K562 (cell line): Measurements from ENCODE around the gene AQP1. TPM values are rescaled to one million over a fixed set of nuclear protein-coding genes. Genes with fewer than 3 reads are reported as not detected.

ENCODE experiments used
- ARID3A ChIP-seq: IDR thresholded peaks from 2 replicates; pipeline ENCODE4 v1.6.1; 2012; ENCODE audit warnings: low read depth, low read length, improper control_type of control experiment, borderline replicate concordance
- CHD4 ChIP-seq: fragments of 200-600 bp; sonication (generic); IDR thresholded peaks from 3 replicates; pipeline ENCODE4 v1.6.1; 2012; ENCODE audit warnings: low read depth, mild to moderate bottlenecking, mixed read lengths, low read length, inconsistent platforms; ENCODE audit not compliant: insufficient read depth, insufficient replicate concordance, poor library complexity, severe bottlenecking
- CXXC5 ChIP-seq: fragments of 250-450 bp; sonication (Bioruptor Pico); IDR thresholded peaks from 2 replicates; pipeline ENCODE4 v1.8.0; 2022; ENCODE audit warnings: inconsistent platforms, mild to moderate bottlenecking, moderate library complexity
- DPF2 ChIP-seq: fragments of 450-650 bp; IDR thresholded peaks from 2 replicates; pipeline ENCODE4 v1.6.1; 2016
- E2F6 ChIP-seq, 2 experiments: IDR thresholded peaks; 2 replicates each; pipeline ENCODE4 v1.6.1; 2011; ENCODE audit warnings: borderline replicate concordance in 1 of 2, control low read depth in 1 of 2, low read depth in 1 of 2, low read length in 1 of 2, mild to moderate bottlenecking in 1 of 2, mixed read lengths in 1 of 2, moderate library complexity in 1 of 2; ENCODE audit not compliant: insufficient read depth in 1 of 2, insufficient read length in 1 of 2, poor library complexity in 1 of 2, severe bottlenecking in 1 of 2; ENCODE audit errors: extremely low read depth in 1 of 2
- FOSL1 ChIP-seq: fragments of 200-800 bp; sonication (Bioruptor generic); conservative IDR thresholded peaks from 2 replicates; pipeline ENCODE4 v1.6.1; 2016; ENCODE audit warnings: missing genetic modification characterization, missing compliant biosample characterization
- FOXA1 ChIP-seq: fragments of 450-650 bp; IDR thresholded peaks from 2 replicates; pipeline ENCODE4 v1.6.1; 2016; ENCODE audit warnings: mild to moderate bottlenecking, borderline replicate concordance
- HMG20A ChIP-seq: fragments of 450-650 bp; formaldehyde crosslinking; conservative IDR thresholded peaks from 2 replicates; pipeline ENCODE4 v1.4.0; 2020; ENCODE audit warnings: mild to moderate bottlenecking, mixed read lengths
- MXI1 ChIP-seq: IDR thresholded peaks from 2 replicates; pipeline ENCODE4 v1.6.1; 2011; ENCODE audit warnings: low read depth, mild to moderate bottlenecking, improper control_type of control experiment, low read length
- MYBL2 ChIP-seq, 2 experiments: fragments of 450-650 bp in 1 of 2; sonication (generic) in 1 of 2; formaldehyde crosslinking in 1 of 2; IDR thresholded peaks; 2 replicates each; pipeline versions ENCODE4 v1.6.1 to v1.8.1; 2017 to 2022; ENCODE audit warnings: borderline replicate concordance in 1 of 2, inconsistent platforms in 1 of 2, low read depth in 1 of 2, mild to moderate bottlenecking in 1 of 2, missing genetic modification reagents in 1 of 2, moderate library complexity in 1 of 2
- NCOA2 ChIP-seq, 2 experiments: fragments of 450-650 bp; IDR thresholded peaks; 2 replicates each; pipeline ENCODE4 v1.6.1; 2018; ENCODE audit warnings: mild to moderate bottlenecking in 2 of 2, moderate library complexity in 1 of 2; ENCODE audit not compliant: partially characterized antibody in 2 of 2
- POLR3G ChIP-seq: IDR thresholded peaks from 2 replicates; pipeline ENCODE4 v1.6.1; 2011; ENCODE audit not compliant: insufficient read length, insufficient replicate concordance; ENCODE audit errors: extremely low read depth
- RAD21 ChIP-seq, 2 experiments: fragments of 250-450 bp in 1 of 2; fragments of 450-650 bp in 1 of 2; sonication (Bioruptor Pico) in 1 of 2; formaldehyde crosslinking in 1 of 2; IDR thresholded peaks in 1 of 2; conservative IDR thresholded peaks in 1 of 2; 2 replicates each; pipeline versions ENCODE4 v1.4.0 to v1.8.0; 2020 to 2022; ENCODE audit warnings: mild to moderate bottlenecking in 2 of 2, moderate library complexity in 1 of 2
- RBM17 ChIP-seq: fragments of 200-400 bp; formaldehyde crosslinking; IDR thresholded peaks from 2 replicates; pipeline ENCODE4 v1.6.1; 2017; ENCODE audit warnings: low read depth, mild to moderate bottlenecking, low read length, borderline replicate concordance
- SMARCA4 ChIP-seq: fragments of 450-650 bp; IDR thresholded peaks from 2 replicates; pipeline ENCODE4 v1.6.1; 2016
- TEAD1 ChIP-seq, 2 experiments: fragments of 450-650 bp in 1 of 2; sonication (generic) in 1 of 2; formaldehyde crosslinking; IDR thresholded peaks; 2 replicates each; pipeline versions ENCODE4 v1.4.0 to v1.8.0; 2020 to 2022; ENCODE audit warnings: mild to moderate bottlenecking in 2 of 2, missing genetic modification reagents in 1 of 2
- ZEB2 ChIP-seq: fragments of 450-650 bp; IDR thresholded peaks from 2 replicates; pipeline ENCODE4 v1.6.1; 2016
- ZNF311 ChIP-seq: fragments of 250-450 bp; sonication (Bioruptor Pico); IDR thresholded peaks from 2 replicates; pipeline ENCODE4 v1.4.0; 2020; ENCODE audit warnings: mild to moderate bottlenecking, moderate library complexity
- ZNF316 ChIP-seq: fragments of 450-650 bp; IDR thresholded peaks from 2 replicates; pipeline ENCODE4 v1.6.1; 2016
- ZNF696 ChIP-seq: fragments of 250-450 bp; sonication (Bioruptor Pico); conservative IDR thresholded peaks from 2 replicates; pipeline ENCODE4 v1.4.0; 2020; ENCODE audit warnings: mild to moderate bottlenecking, moderate library complexity
- ZNF77 ChIP-seq: fragments of 250-450 bp; sonication (Bioruptor Pico); IDR thresholded peaks from 2 replicates; pipeline ENCODE4 v1.5.0; 2020
- polyA plus RNA-seq, 8 experiments: library from polyadenylated mRNA; depleted of rRNA in 4 of 8; stranded (reverse) in 5 of 8; unstranded in 3 of 8; fragments of >200 nt; fragmentation: Nextera tagmentation in 2 of 8; fragmentation: Illumina TruSeq in 1 of 8; extraction: Ambion mirVana in 2 of 8; extraction: Trizol in 1 of 8; gene quantifications; 2 replicates each; pipeline versions ENCODE4 v1.2.1 to v1.2.3, GENCODE V29; 2011 to 2014; ENCODE audit warnings: inconsistent platforms in 1 of 8, missing spikeins in 1 of 8
- total RNA-seq, 7 experiments: library from RNA; depleted of rRNA in 6 of 7; stranded (reverse); fragments of >200 nt in 6 of 7; fragmentation: Illumina TruSeq in 2 of 7; extraction: Trizol in 2 of 7; gene quantifications; 2 replicates each; pipeline versions ENCODE4 v1.2.1 to v1.2.3, GENCODE V29; 2011 to 2021; ENCODE audit warnings: low replicate concordance in 1 of 7
- TF ChIP-seq, protein P1 (sequence below): sonication (generic); formaldehyde crosslinking; IDR thresholded peaks from 2 replicates; pipeline ENCODE4 v1.8.0; 2023; ENCODE audit warnings: mild to moderate bottlenecking, missing genetic modification reagents

AQP1 gene
- total and polyA plus RNA-seq, 9 of the 15 experiments (the other 6 are each of a cell fraction or from before 2014, with no cell fraction given) = 0.18 to 12.6 (median 4.1) TPM

DNA sequence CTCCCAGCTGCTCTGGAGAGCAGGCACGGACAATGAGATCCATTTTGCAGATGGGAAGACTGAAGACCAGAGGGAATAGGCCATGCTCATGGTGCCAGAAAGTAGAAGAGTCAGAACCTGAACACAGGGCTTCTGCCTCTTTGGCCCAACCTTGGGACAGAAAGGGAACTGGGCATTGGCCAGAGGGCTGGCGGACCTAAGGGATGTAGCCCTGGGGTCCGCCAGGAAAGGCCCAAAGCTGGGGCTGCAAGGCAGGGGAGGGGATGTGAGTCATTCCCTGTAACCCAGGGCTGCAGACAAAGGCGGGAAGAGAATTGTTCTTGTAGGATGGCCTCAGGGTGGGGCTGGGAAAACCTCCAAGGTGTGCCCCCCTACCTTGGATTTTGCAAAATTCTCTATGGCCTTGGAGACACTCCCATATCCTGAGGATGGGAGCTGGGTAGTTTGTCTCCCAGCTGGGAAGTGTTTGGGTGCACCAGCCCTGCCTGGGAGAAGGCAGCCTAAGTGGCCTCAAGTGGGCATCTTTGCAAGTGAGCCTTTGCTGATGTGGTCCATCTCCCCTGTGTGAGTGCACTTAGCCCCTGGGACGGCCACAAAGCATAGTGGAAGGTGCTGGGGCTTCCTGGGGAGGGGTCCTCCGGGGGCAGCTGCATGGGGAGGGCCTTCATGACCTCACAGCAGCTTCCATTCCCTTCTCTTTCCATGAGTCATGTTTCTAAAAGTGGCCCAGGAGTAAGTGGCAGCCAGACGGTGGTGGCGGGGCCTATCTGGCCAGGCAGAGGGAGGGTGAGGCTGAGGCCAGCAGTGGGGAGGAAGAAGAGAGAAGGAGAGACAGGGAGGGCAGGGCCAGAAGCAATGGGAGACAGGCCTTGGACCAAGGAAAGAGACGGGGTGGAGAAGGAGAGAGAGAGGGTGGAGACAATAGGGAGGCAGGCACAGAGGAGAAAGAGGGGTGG is 9.2 kb downstream of the AQP1 start (continued):
- peak; percentile 75 for TF ChIP-seq FOSL1
- TF ChIP-seq ZNF696 (CRISPR knock-in tag) = no peak
- no peak for TF ChIP-seq ZNF77 (CRISPR knock-in tag)
- no peak for TF ChIP-seq TEAD1 (CRISPR knock-in tag; IDR thresholded peaks at IDR 0.05)
- no peak for TF ChIP-seq HMG20A
- no peak for TF ChIP-seq NCOA2 (IDR thresholded peaks at IDR 0.05; ENCODE audit: partially characterized antibody in 2 of 2)
- no peak for TF ChIP-seq POLR3G
- no peak for TF ChIP-seq MYBL2 (IDR thresholded peaks at IDR 0.05; ENCODE audit: low read depth)
- no peak for TF ChIP-seq MYBL2 (CRISPR knock-in tag; IDR thresholded peaks at IDR 0.05; ENCODE audit: borderline replicate concordance)
- TF ChIP-seq, protein P1, sequence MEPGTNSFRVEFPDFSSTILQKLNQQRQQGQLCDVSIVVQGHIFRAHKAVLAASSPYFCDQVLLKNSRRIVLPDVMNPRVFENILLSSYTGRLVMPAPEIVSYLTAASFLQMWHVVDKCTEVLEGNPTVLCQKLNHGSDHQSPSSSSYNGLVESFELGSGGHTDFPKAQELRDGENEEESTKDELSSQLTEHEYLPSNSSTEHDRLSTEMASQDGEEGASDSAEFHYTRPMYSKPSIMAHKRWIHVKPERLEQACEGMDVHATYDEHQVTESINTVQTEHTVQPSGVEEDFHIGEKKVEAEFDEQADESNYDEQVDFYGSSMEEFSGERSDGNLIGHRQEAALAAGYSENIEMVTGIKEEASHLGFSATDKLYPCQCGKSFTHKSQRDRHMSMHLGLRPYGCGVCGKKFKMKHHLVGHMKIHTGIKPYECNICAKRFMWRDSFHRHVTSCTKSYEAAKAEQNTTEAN (CRISPR knock-in tag) = no peak
- no peak for TF ChIP-seq ARID3A
- no peak for TF ChIP-seq FOXA1
- no peak for TF ChIP-seq CHD4
- TF ChIP-seq DPF2 = peak; percentile 59
- TF ChIP-seq ZNF311 = no peak
- TF ChIP-seq RBM17 = no peak
- TF ChIP-seq MXI1 = no peak
- TF ChIP-seq E2F6 (IDR thresholded peaks at IDR 0.05; ENCODE audit: borderline replicate concordance in 1 of 2, extremely low read depth in 1 of 2, insufficient read depth in 1 of 2, insufficient read length in 1 of 2, low read depth in 1 of 2, low read length in 1 of 2, poor library complexity in 1 of 2, severe bottlenecking in 1 of 2) = no peak
- no peak for TF ChIP-seq ZNF316
- TF ChIP-seq ZEB2 = no peak
- TF ChIP-seq CXXC5 (CRISPR knock-in tag) = no peak
- TF ChIP-seq RAD21 (CRISPR knock-in tag; conservative IDR thresholded peaks at IDR 0.05 in 1 of 2, IDR thresholded peaks at IDR 0.05 in 1 of 2) = no peak
- TF ChIP-seq SMARCA4 = peak; percentile 60
